CD14-positive monocyte (primary cell): Measurements from ENCODE around the gene GPER1. TPM values are rescaled to one million over a fixed set of nuclear protein-coding genes. Genes with fewer than 3 reads are reported as not detected.

Source experiments
- DNase-seq, 3 donors: peaks; one replicate each; pipeline ENCODE4 v3.0.0-alpha.2; 2011 to 2022
- H2AFZ ChIP-seq: 2 replicates; pipeline ENCODE4 v1.6.0; 2012; ENCODE audit warnings: mild to moderate bottlenecking, low read depth, low read length, inconsistent platforms; ENCODE audit not compliant: insufficient read depth, poor library complexity, severe bottlenecking
- H3K27ac ChIP-seq, 2 donors: 1 replicate in 1 of 2; 2 replicates in 1 of 2; pipeline ENCODE4 v1.5.1; 2012 to 2013; ENCODE audit warnings: low read length in 2 of 2, control low read depth in 1 of 2, inconsistent platforms in 1 of 2, low read depth in 1 of 2, mild to moderate bottlenecking in 1 of 2
- H3K27me3 ChIP-seq, 2 donors: one replicate each; pipeline versions ENCODE4 v1.6.0 to v1.6.1; 2011 to 2013; ENCODE audit warnings: low read length in 2 of 2; ENCODE audit not compliant: control insufficient read depth in 2 of 2, insufficient read depth in 2 of 2
- H3K36me3 ChIP-seq, 2 donors: replicated peaks in 1 of 2; 1 replicate in 1 of 2; 2 replicates in 1 of 2; pipeline versions ENCODE4 v1.5.1 to v1.6.1; 2012 to 2013; ENCODE audit warnings: low read length in 2 of 2, control low read depth in 1 of 2, inconsistent platforms in 1 of 2, mild to moderate bottlenecking in 1 of 2; ENCODE audit not compliant: insufficient read depth in 2 of 2, control insufficient read depth in 1 of 2
- H3K4me1 ChIP-seq, 2 donors: 1 replicate in 1 of 2; 2 replicates in 1 of 2; pipeline versions ENCODE4 v1.5.1 to v1.6.1; 2012 to 2013; ENCODE audit warnings: low read length in 2 of 2, control low read depth in 1 of 2, inconsistent platforms in 1 of 2, mild to moderate bottlenecking in 1 of 2, moderate library complexity in 1 of 2; ENCODE audit not compliant: insufficient read depth in 2 of 2, control insufficient read depth in 1 of 2
- H3K4me2 ChIP-seq: replicated peaks from 2 replicates; pipeline ENCODE3; 2012; ENCODE audit warnings: low read length, moderate library complexity, mild to moderate bottlenecking; ENCODE audit not compliant: poor library complexity, severe bottlenecking; ENCODE audit errors: extremely low read depth
- H3K4me3 ChIP-seq, 3 experiments: fragments of 200-600 bp in 1 of 3; sonication (generic) in 1 of 3; replicated peaks in 1 of 3; 1 replicate in 2 of 3; 2 replicates in 1 of 3; pipeline ENCODE4 v1.5.1; 2011 to 2013; ENCODE audit warnings: low read length in 3 of 3, mild to moderate bottlenecking in 3 of 3, control low read depth in 2 of 3, low read depth in 2 of 3, inconsistent platforms in 1 of 3, moderate library complexity in 1 of 3
- H3K79me2 ChIP-seq: 2 replicates; pipeline ENCODE4 v1.6.0; 2012; ENCODE audit warnings: mild to moderate bottlenecking, control low read depth, inconsistent platforms, low read length, moderate library complexity; ENCODE audit not compliant: insufficient read depth
- H3K9ac ChIP-seq: 2 replicates; pipeline ENCODE4 v1.6.0; 2017; ENCODE audit warnings: low read length, mild to moderate bottlenecking; ENCODE audit not compliant: insufficient read depth, poor library complexity, severe bottlenecking
- H3K9me3 ChIP-seq, 2 donors: replicated peaks in 1 of 2; 1 replicate in 1 of 2; 2 replicates in 1 of 2; pipeline versions ENCODE4 v1.5.1 to v1.6.1; 2012 to 2013; ENCODE audit warnings: low read length in 2 of 2, control low read depth in 1 of 2; ENCODE audit not compliant: control insufficient read depth in 1 of 2, insufficient read depth in 1 of 2
- H4K20me1 ChIP-seq: 2 replicates; pipeline ENCODE4 v1.6.0; 2012; ENCODE audit warnings: mild to moderate bottlenecking, low read length, control low read depth, moderate library complexity; ENCODE audit not compliant: insufficient read depth
- H3K27ac Mint-ChIP-seq, 7 donors: one replicate each; pipeline ENCODE4 v1.8.0; 2020; ENCODE audit warnings: mild to moderate bottlenecking in 7 of 7, mixed read lengths in 7 of 7, moderate library complexity in 6 of 7, inconsistent platforms in 2 of 7
- H3K27me3 Mint-ChIP-seq, 3 donors: one replicate each; pipeline ENCODE4 v1.8.0; 2021 to 2022; ENCODE audit warnings: low read depth in 3 of 3, mild to moderate bottlenecking in 3 of 3, mixed read lengths in 3 of 3, moderate library complexity in 3 of 3, inconsistent platforms in 1 of 3
- H3K36me3 Mint-ChIP-seq, 2 donors: one replicate each; pipeline ENCODE4 v1.8.0; 2020; ENCODE audit warnings: mixed read lengths in 2 of 2, inconsistent platforms in 1 of 2, mild to moderate bottlenecking in 1 of 2
- H3K4me1 Mint-ChIP-seq: one replicate; pipeline ENCODE4 v1.8.0; 2020; ENCODE audit warnings: mild to moderate bottlenecking, mixed read lengths
- H3K4me3 Mint-ChIP-seq, 2 donors: one replicate each; pipeline ENCODE4 v1.8.0; 2020; ENCODE audit warnings: mild to moderate bottlenecking in 2 of 2, mixed read lengths in 2 of 2, moderate library complexity in 1 of 2
- H3K9me3 Mint-ChIP-seq, 7 donors: one replicate each; pipeline ENCODE4 v1.8.0; 2020 to 2022; ENCODE audit warnings: mixed read lengths in 7 of 7, mild to moderate bottlenecking in 6 of 7, moderate library complexity in 6 of 7, inconsistent platforms in 2 of 7
- WGBS: methylation state at CpG from one replicate; pipeline ENCODE4 v1.1.5; 2013; ENCODE audit warnings: missing lambda C conversion rate; ENCODE audit not compliant: insufficient coverage; 5-methylcytosine and 5-hydroxymethylcytosine counted together
- intact Hi-C, 2 donors: fragments of 100-400 bp; cut with micrococcal nuclease; formaldehyde crosslinking; loops; one replicate each; pipeline versions ENCODE4 v1.15.0 to v1.15.1; 2023
- polyA plus RNA-seq, 3 donors: library from polyadenylated mRNA; depleted of rRNA in 1 of 3; unstranded in 2 of 3; stranded (reverse) in 1 of 3; fragments of 300-500 nt in 2 of 3; fragments of >200 nt in 1 of 3; fragmentation: Illumina TruSeq in 2 of 3; gene quantifications; 1 replicate in 2 of 3; 2 replicates in 1 of 3; pipeline ENCODE4 v1.2.3, GENCODE V29; 2012 to 2021
- TF ChIP-seq, protein P1 (sequence below): fragments of 200-600 bp; IDR thresholded peaks from one replicate; pipeline ENCODE4 v1.8.0; 2022; ENCODE audit warnings: antibody characterized with exemption, mild to moderate bottlenecking

Gene GPER1
- polyA plus RNA-seq, 3 donors = 0.35 to 10.0 (median 4.1) TPM

- H3K27ac ChIP-seq = peak within 1 kb of the TSS; percentile 47 to 75
- no peaks in the 10 kb centered on the region for H3K9me3 ChIP-seq
- WGBS = under 1% methylated on average over 69 of the region's 74 CpGs
- no peaks in the 10 kb centered on the region for H4K20me1 ChIP-seq
- peak within 1 kb of the TSS; percentile 91 for H2AFZ ChIP-seq
- no peaks in the 10 kb centered on the region for H3K36me3 ChIP-seq
- peaks cover 0 to 10% of the 10 kb centered on the region in 2 donors for H3K36me3 Mint-ChIP-seq
- H3K27me3 Mint-ChIP-seq = peaks cover 16 to 21% (median 19%) of the 10 kb centered on the region in 3 donors
- peaks cover 30% of the 10 kb centered on the region for H3K4me1 Mint-ChIP-seq
- no peaks in the 10 kb centered on the region for H3K79me2 ChIP-seq
- H3K27ac Mint-ChIP-seq = peak within 1 kb of the TSS; percentile 56 to 90 (median 80)
- peak within 1 kb of the TSS; percentile 79 for H3K4me2 ChIP-seq
- H3K9ac ChIP-seq = peak within 1 kb of the TSS; percentile 65
- peaks cover 0 to 3% (median 0%) of the 10 kb centered on the region in 7 donors for H3K9me3 Mint-ChIP-seq
- DNase-seq = peak; percentile 79 to 87 (median 85)
- peaks cover 0 to 27% of the 10 kb centered on the region in 2 donors for H3K27me3 ChIP-seq
- peaks cover 24 to 45% of the 10 kb centered on the region in 2 donors for H3K4me1 ChIP-seq
- H3K4me3 ChIP-seq = peak within 1 kb of the TSS; percentile 61 to 93 (median 84)
- TF ChIP-seq, protein P1, sequence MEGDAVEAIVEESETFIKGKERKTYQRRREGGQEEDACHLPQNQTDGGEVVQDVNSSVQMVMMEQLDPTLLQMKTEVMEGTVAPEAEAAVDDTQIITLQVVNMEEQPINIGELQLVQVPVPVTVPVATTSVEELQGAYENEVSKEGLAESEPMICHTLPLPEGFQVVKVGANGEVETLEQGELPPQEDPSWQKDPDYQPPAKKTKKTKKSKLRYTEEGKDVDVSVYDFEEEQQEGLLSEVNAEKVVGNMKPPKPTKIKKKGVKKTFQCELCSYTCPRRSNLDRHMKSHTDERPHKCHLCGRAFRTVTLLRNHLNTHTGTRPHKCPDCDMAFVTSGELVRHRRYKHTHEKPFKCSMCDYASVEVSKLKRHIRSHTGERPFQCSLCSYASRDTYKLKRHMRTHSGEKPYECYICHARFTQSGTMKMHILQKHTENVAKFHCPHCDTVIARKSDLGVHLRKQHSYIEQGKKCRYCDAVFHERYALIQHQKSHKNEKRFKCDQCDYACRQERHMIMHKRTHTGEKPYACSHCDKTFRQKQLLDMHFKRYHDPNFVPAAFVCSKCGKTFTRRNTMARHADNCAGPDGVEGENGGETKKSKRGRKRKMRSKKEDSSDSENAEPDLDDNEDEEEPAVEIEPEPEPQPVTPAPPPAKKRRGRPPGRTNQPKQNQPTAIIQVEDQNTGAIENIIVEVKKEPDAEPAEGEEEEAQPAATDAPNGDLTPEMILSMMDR = peak; percentile 76
- intact Hi-C loops = loop anchor here (1.0 to 5.0 kb wide), 3 partner anchors 15 to 118 kb away; partner anchors contain the start of gene ZFAND2A (in 1 of the 2)
- peak within 1 kb of the TSS; percentile 76 to 83 for H3K4me3 Mint-ChIP-seq
Observed at GRCh38 chr7:1044189-1045068, 43.5 kb upstream of the GPER1 start, which contains the start of gene GPR146. TSS of gene GPR146 (plus strand) at chr7:1044546. CDS start at chr7:1057516, 12,970 bp downstream.
